NCI-H2196 (cell line): ENCODE data around the gene TRIM46.

Experiments used
- DNase-seq: peaks from one replicate; lab custom pipeline; 2025; ENCODE audit not compliant: unreplicated experiment; lab: John Stamatoyannopoulos, UW

Gene TRIM46

GRCh38 chr1:155171836-155172731 lies 1.6 kb upstream of the TRIM46 start:
- no peak for DNase-seq

GRCh38 chr1:155172732-155173477 lies 744 bp upstream of the TRIM46 start, which contains the start of gene KRTCAP2:
Gene KRTCAP2, minus strand, starts transcription at chr1:155173304. Its CDS starts 80 bp downstream, at chr1:155173224.
- DNase-seq, result peak; percentile 96

- peak; percentile 61 for DNase-seq
These were observed 953 bp downstream of the TRIM46 start for GRCh38 chr1:155174324-155175280.

GRCh38 chr1:155175281-155175926 lies 1.8 kb downstream of the TRIM46 start:
- no peak for DNase-seq

GRCh38 chr1:155175927-155176371 lies 2.3 kb downstream of the TRIM46 start:
- DNase-seq, result no peak

- DNase-seq, result peak; percentile 88
These were observed 3.0 kb downstream of the TRIM46 start for GRCh38 chr1:155176544-155177071.

- no peak for DNase-seq
These were observed 3.7 kb downstream of the TRIM46 start for GRCh38 chr1:155177192-155177917.

GRCh38 chr1:155177918-155178281 lies 4.3 kb downstream of the TRIM46 start:
- DNase-seq, result no peak

GRCh38 chr1:155178441-155179111 lies 4.9 kb downstream of the TRIM46 start:
- no peak for DNase-seq

- no peak for DNase-seq
These were observed 5.7 kb downstream of the TRIM46 start for GRCh38 chr1:155179112-155180031.

- DNase-seq, result no peak
These were observed 7.9 kb downstream of the TRIM46 start for GRCh38 chr1:155181371-155182051.

- no peak for DNase-seq
These were observed 8.5 kb downstream of the TRIM46 start for GRCh38 chr1:155182052-155182550.

- DNase-seq, result no peak
These were observed 10.1 kb downstream of the TRIM46 start for GRCh38 chr1:155183775-155184221.

- DNase-seq, result no peak
These were observed 10.7 kb downstream of the TRIM46 start for GRCh38 chr1:155184351-155184811.

GRCh38 chr1:155184835-155185782 lies 11.5 kb downstream of the TRIM46 start:
- peak; percentile 28 for DNase-seq

GRCh38 chr1:155185783-155186066 lies 12.1 kb downstream of the TRIM46 start:
- no peak for DNase-seq
